HG03196 (cell line): Measurements from ENCODE around the gene ERGIC1.

Source experiments
- ATAC-seq: cut with Tn5 transposase; IDR thresholded peaks from one replicate; pipeline ENCODE4 v1.9.1; 2021; ENCODE audit not compliant: unreplicated experiment

The ERGIC1 gene

DNA sequence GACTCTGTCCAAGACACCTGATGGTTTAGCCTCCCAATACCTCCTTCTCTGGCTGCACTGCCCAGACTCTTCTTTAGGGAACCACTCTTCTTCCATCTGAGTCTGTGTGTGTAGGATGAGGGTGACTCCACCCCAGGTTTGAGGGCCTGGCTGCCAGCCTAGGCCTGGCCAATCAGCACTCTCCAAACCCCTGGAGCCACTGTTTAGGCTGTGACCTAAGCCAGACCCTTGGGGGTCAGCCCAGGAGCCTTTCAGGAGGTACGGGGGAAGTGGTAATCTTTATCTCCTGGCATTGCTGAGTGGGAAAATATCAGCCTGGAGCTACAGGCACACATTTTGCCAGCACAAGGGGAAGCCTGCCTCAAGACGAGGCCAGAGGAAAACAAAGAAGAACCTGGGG is 6.2 kb upstream of the ERGIC1 start:
- no peak for ATAC-seq

DNA sequence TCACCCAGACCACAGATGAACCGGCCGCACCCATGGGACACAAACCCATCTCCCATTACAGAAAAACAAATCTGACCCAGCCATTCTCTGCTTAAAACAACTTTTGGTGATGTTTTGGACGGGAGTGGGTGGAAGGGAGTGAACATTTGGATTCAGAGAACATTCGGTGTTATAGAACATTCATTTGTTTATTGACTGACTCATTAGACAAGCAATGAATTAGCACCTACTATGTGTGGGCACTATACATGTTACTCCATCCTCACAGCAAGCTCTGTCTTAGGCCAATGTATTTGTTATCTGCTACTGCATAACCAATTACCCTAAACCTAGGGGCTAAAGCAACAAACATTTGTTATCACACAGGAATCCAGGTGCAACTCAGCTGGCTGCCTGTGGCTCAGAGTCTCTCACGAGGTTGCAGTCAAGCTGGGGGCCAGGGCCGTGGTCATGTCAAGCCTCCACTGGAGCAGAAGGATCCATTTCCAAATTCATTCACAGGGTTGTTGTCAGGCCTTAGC is 5.1 kb upstream of the ERGIC1 start:
- no peak for ATAC-seq

DNA sequence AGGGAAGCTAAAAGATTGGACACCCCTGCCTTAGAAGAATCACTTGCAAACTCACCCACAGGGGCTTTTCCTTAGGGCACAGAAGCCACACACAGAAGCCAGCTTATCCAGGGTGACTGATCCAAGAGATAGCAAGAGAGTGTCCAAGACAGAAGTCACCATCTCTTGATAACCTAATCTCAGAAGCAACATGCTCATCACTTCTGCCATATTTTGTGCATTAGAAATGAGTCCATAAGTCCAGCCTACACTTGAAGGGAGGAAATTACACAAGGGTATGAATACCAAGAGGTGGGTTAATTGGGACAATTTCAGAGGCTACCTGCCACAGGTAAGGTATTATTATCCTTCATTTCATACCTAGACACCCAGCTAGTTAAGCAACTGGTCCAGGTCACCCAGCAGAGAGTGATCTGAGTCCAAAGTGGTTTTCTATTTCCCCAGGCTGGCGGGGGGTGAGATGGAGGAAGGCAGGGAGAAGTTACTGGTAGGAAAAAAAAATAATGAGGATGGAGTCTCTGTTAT is 3.7 kb upstream of the ERGIC1 start:
- no peak for ATAC-seq

DNA sequence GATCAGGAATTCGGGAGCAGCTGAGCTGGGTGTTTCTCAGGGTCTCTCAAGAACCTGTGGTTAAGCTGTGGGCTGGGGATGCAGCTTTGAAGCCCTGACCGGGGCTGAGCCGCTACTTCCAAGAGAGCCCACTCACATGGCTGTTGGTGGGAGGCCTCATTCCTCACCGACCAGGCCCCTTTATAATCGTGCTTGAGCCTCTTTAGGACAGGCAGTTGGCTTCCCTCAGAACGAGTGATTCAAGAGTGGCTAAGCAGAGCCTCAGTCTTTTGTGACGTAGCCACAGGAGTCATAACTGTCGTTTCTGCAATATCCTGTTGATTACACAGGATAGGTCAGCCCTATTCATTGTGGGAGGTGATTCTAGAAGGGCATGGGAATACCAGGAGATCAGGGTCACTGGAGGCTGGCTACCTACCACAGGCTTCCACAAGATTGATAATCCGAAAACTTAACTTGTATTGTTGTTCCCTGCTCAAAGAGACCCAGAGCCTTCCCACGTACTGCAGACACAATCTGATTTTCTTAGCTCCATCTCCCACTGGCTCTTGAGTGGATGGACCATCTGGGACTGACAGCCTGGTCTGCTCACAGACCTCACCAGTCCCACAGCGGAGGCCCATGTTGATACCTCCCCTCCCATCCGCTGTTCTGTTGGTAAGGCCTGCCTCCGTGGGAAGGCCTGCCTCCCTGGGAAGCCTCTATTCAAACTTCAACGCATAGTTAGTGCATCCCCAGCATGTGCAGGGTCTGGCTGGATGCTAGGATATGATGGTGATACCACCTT is 3.0 kb upstream of the ERGIC1 start:
- ATAC-seq, result no peak

DNA sequence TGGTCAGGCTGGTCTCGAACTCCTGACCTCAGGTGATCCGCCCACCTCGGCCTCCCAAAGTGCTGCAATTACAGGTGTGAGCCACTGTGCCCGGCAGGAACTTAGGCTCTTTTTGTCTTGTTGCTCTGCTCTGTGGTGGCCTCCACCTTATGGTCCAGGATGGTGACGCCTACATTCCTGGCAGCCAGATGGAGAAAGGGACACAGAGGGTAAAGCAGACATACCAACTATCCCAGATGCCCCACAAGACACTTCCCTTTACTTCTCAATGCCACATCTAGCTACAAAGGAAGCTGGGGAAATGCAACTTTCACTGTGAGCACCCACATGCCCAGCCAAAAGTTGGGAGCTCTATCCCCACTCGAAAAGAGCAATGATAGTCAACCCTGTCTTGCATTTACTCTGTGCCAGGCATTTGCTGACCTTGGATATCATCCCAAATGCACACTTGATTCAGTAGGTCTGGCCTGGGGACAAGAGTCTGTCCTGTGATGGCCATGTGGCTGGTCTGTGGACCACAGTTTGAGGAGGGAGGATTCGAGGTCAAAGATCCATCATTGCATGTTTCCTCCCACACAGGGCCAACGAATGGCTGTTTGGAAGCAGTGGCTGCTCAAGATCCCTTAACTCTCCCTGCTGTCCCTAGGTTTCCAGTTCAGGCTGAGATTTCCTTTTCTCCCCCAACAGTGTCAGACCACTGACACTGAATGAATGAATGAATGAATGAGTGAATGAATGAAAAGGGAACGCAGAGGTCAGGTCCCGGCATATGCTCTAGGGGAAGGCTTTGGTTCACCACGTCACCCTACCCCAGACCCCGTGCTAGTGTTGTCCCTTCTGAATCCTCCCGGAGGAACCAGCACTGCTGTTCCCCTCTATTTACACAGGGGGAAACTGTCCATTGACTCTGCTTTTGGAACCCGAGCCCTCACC is 1.4 kb upstream of the ERGIC1 start:
- no peak for ATAC-seq

DNA sequence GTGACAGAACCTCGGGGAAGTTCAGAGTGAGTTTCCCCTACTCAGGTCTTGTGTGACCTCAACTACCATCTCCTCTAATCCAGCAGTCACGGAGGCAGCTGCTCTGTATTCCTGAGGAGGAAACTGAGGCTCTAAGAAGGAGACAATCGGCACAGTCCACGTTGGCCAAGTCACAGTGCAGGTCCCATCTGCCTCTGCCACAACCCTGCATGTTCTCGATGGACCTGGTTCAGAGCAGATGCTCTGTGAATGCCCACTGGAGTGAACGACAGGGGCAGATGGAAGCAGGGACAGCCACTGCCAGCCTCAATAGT is 722 bp upstream of the ERGIC1 start:
- no peak for ATAC-seq

DNA sequence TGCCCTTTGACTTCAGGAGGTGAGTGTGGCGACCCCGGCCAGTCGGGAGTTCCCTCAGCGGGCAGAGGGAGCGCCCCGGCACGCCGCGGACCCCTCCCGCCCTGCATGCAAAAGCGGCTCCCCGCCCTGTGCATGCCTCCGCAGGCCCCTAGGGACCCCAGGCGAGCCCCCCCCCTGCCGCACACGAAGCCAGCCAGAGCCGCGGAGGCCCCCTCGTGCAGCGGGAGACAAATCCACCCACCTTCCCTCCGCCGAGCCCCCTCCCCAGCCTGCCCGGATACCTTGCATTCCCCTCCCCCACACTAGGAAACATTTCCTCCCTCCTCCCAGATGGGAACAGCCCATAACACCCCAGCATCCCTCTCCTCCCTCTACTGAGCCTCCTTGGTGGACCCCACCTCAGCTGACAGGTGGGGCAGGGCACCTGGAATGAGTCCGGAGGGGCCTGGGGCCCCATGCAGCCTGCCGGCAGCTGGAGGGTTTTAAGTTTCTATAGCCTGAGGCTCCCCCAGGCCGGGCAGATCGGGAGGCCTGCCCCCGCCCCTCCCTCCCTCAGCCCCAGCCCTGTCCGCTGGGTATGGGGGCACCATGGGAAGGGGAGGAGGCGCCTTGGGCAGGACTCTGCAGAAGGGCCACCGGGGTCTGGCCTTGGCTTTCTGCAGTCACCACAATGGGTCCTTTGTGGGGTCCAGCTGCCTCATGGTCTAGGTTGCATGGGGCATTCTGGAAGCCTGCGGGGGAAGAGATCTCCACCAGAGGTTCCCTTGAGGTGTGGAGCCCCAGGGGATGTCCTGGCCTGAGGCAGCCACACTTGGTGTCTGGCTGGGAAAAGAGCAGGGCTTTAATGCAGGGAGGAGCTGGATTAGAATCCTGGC is 601 bp downstream of the ERGIC1 start:
- no peak for ATAC-seq

DNA sequence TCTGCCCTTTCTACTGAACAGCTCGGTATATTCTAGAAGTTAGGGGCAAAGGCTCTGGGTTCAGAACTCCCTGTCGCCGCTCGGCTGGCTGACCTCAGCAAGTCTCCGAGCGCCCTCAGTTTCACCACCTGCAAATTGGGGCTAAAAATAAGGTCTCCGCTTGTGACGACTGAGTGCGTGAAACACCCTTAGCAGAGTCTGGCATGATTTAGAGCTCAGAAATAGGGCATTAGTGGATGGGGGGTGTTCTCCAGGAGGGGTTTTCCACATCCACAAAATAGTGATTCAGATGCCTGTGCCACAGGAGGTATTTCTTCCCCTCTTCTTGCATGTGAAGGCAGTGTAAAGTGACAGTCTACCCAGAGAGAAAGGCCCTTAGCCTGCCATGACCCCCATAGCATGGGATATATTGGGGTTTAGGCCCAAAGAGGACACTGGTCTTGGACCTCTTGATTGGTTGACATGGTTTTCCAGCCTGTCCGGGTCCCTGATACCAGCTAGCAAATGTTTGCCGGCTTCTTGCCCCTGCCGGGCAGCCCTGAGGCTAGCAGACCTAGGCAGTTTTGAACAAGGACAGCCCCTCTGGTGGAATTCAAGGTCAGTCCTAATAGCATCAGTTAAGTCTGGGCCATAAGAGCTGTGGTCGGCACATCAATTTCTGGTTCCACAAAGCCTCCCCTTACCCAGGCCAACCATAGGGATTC is 1.4 kb downstream of the ERGIC1 start:
- no peak for ATAC-seq

DNA sequence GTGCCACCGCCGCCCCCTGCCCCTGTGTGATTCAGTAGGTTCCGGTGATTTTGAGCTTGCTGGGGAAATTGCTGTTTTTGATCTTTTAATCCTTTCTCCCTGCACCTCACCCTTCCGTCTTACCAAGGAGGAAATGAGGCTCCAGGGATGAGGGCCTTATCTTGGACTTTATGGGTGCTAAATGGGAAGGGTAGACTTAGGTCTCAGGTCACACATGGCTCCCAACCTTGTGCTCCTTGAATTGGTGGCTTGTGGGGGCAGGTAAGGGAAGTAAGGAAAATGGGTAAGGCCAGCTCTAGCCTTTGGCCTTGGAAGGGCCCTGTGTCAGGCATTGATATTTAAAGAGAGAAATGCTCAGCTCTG is 1.9 kb downstream of the ERGIC1 start:
- ATAC-seq, result no peak

DNA sequence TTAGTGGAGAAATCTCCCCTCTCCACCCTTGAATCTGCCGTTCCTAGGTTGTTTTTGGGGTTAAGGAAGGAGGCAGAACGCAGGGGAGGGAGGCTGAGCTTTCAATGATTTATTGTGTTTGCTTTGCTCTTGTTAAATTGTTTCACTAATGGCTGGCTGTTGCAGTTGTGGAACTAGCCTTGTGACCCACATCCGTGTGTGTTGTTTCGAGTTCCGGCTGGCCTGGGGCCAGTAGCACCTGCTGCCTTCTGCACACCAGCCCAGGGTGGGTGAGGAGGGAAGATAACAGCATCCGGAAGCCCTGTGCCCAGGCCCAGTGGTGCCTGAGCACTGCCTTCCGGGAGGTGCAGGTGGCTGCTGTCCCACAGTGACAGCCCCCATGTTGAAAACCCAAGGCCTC is 3.6 kb downstream of the ERGIC1 start:
- peak; percentile 79 for ATAC-seq

DNA sequence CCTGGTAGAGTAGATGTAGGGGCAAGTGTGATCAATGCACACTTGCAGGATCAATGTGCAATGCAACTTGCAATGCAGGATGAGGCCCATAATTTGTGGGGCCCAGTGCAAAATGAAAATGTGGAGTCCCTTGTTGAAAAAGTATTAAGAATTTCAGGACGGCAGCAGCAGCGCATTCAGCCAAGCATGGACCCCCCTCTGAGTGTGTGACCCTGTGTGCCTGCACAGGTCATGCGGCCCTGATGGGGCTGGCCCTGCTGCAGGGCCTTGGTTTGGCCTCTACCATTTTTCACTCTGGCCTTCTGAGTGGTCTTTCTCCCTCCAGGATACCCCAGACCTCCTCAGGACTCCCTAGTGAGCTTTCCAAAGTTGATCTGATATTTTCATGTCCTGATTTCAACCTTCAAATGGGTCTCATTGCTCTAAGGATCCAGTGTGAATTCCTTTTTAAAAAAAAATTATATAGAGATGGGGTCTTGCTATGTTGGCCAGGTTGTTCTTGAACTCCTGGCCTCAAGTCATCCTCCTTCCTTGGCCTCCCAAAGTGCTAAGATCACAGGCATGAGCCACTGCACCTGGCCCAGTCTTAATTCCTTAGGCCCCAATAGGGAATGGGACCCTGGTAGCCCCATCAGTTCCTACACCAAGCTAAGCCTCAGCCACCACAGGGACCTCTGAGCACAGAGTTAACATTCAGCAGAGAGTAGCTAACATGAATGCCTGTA is 4.3 kb downstream of the ERGIC1 start:
- no peak for ATAC-seq

DNA sequence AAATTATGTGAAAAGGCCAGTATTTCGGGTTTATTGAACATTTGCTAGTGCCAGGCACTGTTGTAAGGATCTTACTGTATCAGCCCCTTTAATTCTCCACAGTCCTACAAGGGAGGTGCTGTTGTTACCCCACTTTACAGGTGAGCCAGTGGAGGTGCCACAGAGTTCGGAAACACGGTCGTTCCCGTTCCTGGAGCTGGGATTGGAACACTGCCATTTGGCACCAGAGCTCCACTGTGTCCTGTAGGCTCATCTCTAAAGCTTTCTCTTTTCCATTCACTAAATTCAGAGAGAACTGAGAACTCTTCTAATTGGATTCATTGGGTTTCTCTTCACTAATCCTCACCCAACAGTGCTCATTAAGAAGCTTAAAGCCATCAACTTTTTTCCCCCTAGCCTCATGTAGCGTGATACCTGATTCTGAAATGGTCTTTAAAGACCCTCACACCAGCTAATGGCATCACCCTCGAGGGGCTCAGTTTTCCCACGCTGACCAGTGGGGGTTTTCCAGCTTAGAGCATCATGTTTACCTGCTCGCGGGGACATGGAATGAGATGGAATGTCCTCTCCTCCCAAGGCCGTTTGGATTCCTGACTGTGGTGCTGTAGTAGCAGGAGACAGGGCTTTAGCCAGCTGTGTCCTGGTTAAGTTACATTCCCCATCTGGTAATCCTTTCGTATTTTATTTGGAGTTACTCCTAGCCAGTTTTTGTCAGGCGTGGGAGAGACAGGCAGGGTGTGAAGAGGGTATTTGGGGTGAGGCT is 5.8 kb downstream of the ERGIC1 start:
- ATAC-seq, result no peak

DNA sequence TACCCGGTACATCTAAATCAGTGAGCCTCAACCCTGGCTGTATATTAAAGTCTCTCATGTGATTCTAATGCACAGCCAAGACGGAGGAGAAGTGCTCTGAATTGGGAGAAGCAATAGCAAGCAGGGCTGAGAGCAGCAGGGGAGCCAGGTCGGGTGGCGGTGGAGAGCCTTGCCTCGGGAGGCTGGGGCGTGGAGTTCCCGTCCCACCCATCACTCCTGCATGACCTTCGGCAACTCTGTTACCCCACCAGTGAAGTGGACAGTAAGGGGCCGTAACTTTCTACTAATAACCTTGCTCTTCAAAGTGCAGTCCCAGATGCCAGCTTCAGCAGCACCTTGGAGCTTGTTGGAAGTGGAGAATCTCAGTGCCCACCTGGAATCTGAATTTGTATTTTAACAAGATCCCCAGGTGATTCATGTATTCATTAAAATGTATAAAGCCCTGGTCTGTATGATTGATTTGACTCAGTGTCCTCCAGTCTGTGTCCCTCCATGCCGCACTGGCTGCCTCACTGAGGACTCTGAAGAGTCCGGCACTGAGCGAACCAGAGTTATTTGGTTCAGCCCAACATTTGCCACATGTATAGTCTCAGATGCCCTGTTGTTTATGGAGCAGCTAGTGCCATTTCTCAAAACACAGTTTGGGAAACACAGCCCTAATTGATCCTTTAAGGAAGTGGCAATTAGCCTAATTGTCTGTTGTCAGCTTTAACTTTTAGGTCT is 6.5 kb downstream of the ERGIC1 start:
- no peak for ATAC-seq

DNA sequence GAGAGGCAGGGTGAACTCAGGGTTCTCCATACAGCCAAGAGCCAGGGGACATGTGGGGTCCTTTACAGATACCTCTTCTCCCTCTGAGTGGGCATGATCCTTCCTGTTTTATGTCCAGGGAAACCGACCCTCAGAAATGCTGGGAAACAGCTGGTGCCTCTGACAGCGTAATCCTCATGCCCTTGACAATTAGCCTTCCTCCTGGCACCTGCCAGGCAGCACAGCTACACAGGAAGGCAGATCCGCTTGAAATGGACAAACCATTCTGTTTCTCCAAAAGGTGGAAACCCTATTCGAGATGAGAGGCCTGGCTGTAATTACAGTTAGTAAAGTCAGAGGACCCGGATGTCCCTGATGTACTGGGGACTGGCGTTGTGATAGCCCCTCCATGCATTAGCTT is 7.2 kb downstream of the ERGIC1 start:
- no peak for ATAC-seq

DNA sequence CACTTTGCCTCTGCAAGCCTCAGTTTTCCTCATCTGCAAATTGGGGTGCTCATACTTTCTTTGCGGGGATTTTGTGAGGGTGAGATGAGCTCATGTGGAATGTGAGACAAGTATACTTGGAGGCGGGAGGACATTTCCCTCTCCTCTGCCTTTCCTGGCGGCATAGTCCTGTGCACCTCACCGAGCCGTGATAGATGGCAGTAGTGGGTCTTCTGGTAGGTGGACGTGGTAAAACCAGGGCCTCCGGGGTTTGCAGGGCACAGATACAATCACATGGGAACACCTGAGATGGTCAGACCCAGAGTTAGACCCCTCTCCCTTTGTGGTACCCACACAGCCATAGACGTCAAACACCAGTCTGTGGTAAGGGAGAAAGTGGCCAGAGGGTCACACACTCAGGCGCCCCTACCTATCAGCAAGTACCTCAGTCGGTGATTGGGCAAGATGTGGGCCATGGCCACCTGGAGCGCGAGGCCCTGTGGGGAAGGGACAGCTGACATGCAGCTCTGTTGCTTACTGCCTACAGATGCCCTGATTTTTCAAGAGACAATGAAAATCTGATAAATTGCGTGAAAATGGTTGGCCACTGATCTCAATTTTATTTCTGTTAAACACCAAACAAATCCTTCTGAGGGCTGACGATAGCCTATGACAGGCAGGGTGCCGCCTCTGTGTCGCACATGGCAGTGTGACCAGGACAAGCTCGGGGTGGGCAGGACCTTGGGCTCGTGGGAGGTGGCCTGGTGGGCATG is 9.9 kb downstream of the ERGIC1 start:
- ATAC-seq, result no peak

DNA sequence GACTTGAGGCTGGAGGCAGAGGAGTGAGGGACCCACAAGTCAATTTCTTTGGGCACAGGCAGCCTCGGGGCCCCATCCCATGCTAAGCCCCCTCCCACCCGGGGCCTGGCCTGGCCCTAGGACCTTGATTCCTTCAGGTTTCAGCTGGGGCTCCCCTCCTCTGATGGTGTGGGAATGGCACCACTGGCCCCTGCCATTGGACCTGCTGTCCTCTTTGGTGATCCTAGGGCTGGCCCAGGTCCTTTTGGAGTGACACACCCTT is 10.5 kb downstream of the ERGIC1 start:
- ATAC-seq, result no peak

DNA sequence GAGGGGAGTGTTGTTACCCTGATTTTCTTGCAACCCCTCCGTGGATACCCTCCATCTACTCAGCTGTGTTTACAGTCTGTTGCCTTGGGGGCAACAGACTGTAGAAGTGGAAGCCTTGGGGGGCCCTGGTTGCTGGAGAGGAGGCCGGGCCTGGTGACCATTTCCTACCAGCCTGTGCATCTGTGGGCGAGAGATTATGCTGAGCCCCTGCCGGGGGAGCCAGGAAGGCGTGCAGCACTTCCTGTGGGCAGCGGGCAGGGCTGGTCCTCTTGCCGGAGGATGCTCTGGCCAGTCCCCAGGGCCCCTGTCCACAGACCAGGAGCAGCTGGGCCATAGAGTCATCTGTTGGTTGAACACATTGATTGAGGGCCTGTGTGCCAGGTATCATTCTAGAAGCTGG is 11.1 kb downstream of the ERGIC1 start:
- ATAC-seq, result no peak

DNA sequence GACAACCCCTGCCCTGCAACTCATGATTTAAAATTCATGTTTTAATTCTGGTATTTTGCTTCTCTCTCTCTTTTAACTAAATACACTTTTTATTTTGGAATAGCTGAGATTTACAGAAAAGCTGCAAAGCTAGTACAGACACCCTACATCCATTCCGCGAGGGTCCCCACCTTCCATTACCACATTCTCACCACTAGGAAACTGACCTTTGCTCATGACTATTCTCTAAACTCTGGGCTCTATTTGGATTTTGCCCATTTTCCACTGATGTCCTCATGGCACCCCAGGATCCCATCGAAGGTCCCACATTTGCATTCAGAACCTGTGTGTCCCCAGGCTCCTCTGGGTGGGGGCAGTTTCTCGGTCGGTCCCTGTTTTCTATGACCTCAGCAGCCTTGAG is 11.5 kb downstream of the ERGIC1 start:
- no peak for ATAC-seq
